Ramos (cell line): Measurements from ENCODE around the gene B4GALT6.

Experiments
- in situ Hi-C: fragments of 300-500 bp; cut with MboI; formaldehyde crosslinking; loops from one replicate; pipeline ENCODE4 v1.14.3; 2022; ENCODE audit warnings: low sequenced_read_pairs; ENCODE audit not compliant: unreplicated experiment

Gene B4GALT6

GRCh38 chr18:31598021-31598805 lies 86.2 kb downstream of the B4GALT6 start:
- in situ Hi-C loops, result no loop called here

DNA sequence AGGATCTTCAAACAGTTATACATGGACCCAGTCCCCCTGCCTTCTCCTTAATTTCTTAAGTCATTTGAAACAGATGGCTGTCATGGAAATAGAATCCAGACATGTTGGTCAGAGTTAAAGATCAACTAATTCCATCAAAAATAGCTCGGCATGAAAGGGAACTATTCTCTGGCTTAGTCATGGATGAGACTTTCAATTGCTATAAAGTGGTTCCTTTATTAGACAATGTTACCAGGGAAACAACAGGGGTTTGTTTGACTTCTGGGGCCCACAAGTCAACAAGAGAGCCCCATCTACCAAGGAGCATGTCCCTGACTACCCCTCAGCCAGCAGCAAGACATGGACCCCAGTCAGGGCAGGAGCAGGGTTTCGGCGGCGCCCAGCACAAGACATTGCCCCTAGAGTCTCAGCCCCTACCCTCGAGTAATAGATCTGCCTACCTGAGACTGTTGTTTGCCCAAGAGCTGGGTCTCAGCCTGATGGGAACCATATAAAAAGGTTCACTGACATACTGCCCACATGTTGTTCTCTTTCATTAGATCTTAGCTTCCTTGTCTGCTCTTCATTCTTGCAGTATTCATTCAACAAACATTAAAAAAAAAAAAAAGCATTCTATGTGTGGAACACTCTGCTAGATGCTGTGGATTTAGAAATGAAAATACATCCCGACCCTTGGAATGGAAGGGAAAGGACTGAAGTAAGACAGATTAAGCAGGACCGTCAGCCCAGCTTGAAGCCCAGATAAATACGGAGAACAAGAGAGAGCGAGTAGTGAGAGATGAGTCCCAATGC lies 88.1 kb downstream of the B4GALT6 start:
- in situ Hi-C loops, result no loop called here

DNA sequence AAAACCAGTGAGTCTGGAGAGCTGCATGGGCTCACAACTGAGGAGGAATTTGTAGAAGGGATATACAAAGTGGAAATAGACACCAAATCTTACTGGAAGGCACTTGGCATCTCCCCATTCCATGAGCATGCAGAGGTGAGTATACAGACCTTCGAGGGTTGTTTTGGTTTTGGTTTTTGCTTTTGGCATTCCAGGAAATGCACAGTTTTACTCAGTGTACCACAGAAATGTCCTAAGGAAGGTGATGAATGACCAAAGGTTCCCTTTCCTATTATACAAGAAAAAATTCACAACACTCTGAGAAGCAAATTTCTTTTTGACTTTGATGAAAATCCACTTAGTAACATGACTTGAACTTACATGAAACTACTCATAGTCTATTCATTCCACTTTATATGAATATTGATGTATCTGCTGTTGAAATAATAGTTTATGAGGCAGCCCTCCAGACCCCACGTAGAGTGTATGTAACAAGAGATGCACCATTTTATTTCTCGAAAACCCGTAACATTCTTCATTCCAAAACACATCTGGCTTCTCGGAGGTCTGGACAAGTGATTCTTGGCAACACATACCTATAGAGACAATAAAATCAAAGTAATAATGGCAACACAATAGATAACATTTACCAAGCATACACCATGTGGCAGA lies 89.1 kb downstream of the B4GALT6 start:
- in situ Hi-C loops, result no loop called here

GRCh38 chr18:31592506-31593157 lies 91.7 kb downstream of the B4GALT6 start:
- in situ Hi-C loops, result no loop called here

- in situ Hi-C loops, result no loop called here
Observed at GRCh38 chr18:31591628-31592027, 92.8 kb downstream of the B4GALT6 start, which contains the start of gene TTR. Gene TTR, plus strand, starts transcription at chr18:31591877. Its CDS starts 26 bp downstream, at chr18:31591903.

DNA sequence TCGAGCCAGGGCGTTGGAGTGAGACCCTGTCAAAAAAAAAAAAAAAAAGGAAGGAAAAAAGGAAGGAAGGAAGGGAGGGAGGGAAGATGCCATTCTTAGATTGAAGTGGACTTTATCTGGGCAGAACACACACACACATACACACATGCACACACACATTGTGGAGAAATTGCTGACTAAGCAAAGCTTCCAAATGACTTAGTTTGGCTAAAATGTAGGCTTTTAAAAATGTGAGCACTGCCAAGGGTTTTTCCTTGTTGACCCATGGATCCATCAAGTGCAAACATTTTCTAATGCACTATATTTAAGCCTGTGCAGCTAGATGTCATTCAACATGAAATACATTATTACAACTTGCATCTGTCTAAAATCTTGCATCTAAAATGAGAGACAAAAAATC lies 93.3 kb downstream of the B4GALT6 start:
- in situ Hi-C loops, result no loop called here

- in situ Hi-C loops, result no loop called here
Observed at GRCh38 chr18:31590570-31590969, 93.8 kb downstream of the B4GALT6 start.

DNA sequence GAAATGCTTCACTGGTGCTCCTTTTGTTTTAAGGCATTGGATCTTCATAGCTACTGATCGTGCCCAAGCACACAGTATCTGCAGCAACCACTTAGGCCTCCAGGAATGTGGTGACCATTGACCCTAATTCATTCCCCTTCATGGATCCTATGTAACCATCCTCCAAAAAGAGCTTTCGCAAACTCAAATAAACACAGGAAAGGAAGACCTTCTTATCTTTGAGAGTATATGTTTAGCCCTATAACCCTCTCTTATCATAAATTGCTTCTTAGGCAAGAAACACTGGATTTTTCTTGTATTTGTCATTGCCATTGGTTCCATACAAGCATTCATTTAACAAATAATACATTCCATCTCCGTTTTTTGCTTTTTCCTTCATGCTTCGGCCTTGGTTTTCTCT lies 96.9 kb downstream of the B4GALT6 start:
- in situ Hi-C loops, result no loop called here

DNA sequence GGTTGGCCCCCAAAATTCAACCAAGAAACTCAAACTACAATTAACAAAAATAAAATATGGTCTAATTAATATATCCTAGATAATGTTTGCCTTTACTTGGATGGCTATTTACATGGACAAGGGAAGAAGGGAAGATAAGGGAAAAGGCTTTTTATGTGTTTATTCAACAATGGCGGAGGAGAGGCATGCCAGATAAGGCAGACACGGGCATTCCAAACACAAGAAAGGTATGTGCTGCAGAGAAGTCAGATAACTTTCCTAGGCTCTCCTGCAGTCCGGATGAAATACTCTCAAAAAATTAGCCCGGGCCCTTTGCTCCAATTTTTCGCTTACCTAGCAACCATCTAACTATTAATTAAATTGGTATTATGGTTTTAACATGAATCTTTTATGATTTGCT lies 97.8 kb downstream of the B4GALT6 start:
- in situ Hi-C loops, result no loop called here

- in situ Hi-C loops, result no loop called here
Observed at GRCh38 chr18:31585991-31586390, 98.4 kb downstream of the B4GALT6 start.

- in situ Hi-C loops, result no loop called here
Observed at GRCh38 chr18:31583185-31583854, 101.1 kb downstream of the B4GALT6 start.

DNA sequence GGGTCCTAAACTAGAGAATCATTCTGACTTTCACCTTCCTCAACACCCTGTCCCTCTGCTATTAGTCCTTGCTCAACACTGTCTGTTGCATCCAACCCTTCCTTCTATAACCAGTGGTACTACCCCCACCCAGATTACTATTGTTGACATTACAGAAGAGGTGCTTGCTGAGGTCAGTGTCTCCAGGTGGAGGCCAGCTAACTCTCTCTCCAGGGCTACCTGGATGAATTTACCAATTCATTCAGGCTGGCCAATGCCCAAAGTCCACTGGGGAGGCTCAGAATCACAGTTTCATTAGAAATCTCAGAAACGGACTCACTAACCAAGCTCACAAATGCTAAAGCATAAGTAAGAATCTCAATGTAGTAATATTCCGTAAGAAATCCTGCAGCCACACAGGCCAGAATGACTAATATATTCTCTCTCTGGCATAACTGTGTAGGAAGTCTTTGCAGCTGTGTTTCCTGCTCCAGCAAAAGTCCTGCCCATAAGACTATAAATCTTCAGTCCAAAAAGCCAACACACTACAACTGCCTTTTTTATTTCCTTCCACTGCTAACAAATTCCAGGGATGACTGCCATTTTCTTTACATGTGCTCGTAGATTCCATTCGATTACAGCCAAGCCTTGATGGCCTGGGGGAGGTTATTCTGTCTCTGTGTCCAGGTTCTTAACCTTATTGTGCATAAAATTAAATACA lies 102.7 kb downstream of the B4GALT6 start:
- in situ Hi-C loops, result no loop called here

GRCh38 chr18:31579375-31579774 lies 105.0 kb downstream of the B4GALT6 start:
- in situ Hi-C loops, result no loop called here

DNA sequence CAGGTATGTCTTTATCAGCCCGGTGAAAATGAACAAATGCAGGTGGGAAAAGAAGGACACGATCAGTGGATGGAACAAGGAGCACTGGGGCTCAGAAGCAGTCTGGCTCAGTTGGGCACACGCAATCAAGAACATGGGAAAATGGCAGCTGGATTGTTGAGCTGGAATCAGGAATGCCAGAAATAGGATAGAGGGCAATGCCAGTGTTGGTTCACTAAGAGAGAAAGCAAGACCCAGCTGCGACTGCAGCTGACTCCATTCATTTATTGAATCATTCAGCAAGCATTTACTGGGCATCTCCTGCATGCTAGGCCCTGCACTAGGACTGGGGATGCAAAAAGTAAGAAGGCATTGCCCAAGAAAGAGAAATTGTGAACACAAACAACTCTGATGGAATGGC lies 106.3 kb downstream of the B4GALT6 start:
- in situ Hi-C loops, result no loop called here

- in situ Hi-C loops, result no loop called here
Observed at GRCh38 chr18:31577195-31577594, 107.2 kb downstream of the B4GALT6 start.

GRCh38 chr18:31576670-31577069 lies 107.7 kb downstream of the B4GALT6 start:
- in situ Hi-C loops, result no loop called here

GRCh38 chr18:31575515-31576257 lies 108.7 kb downstream of the B4GALT6 start:
- in situ Hi-C loops, result no loop called here

DNA sequence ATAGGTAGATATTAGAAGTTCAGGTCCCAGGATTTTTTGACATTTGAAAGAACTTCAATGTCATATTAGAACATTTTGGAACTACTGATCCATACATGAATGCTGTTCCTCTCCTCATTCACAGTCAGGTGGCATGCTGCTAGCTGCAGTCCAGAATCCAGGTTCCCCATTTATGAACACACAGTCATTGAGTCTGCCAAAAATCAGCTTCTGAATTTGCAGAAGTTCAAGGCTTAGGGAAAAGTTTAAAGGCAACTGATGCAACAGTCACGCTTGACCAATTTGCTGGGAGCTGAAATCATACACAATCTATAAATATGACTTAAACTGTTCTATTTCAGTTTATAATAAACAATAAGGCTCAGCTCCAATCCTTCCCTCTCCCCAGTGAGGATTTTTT lies 110.0 kb downstream of the B4GALT6 start:
- in situ Hi-C loops, result no loop called here
